HEK293 (cell line): ENCODE results near the gene RIMS4.

Experiments
- CTCF ChIP-seq: fragments of 450-650 bp; formaldehyde crosslinking; IDR thresholded peaks from 2 replicates; pipeline ENCODE4 v1.5.1; 2016; ENCODE audit warnings: missing biosample characterization, missing genetic modification characterization
- KLF7 ChIP-seq: fragments of 450-650 bp; formaldehyde crosslinking; IDR thresholded peaks from 2 replicates; pipeline ENCODE4 v1.5.1; 2016; ENCODE audit warnings: missing biosample characterization, missing genetic modification characterization, borderline replicate concordance
- KLF9 ChIP-seq: fragments of 450-650 bp; formaldehyde crosslinking; IDR thresholded peaks from 2 replicates; pipeline ENCODE4 v1.5.1; 2016; ENCODE audit warnings: missing biosample characterization, missing genetic modification characterization, low read depth
- YY1 ChIP-seq: fragments of 450-650 bp; formaldehyde crosslinking; IDR thresholded peaks from 2 replicates; pipeline ENCODE4 v1.5.1; 2018; ENCODE audit warnings: missing biosample characterization, missing genetic modification characterization
- ZBTB48 ChIP-seq: fragments of 450-650 bp; formaldehyde crosslinking; IDR thresholded peaks from 2 replicates; pipeline ENCODE4 v1.5.1; 2016; ENCODE audit warnings: missing biosample characterization, missing genetic modification characterization
- ZBTB7A ChIP-seq: fragments of 450-650 bp; formaldehyde crosslinking; IDR thresholded peaks from 2 replicates; pipeline ENCODE4 v1.5.1; 2016; ENCODE audit warnings: low read depth, missing biosample characterization, missing genetic modification characterization
- ZIC2 ChIP-seq: fragments of 450-650 bp; formaldehyde crosslinking; IDR thresholded peaks from 2 replicates; pipeline ENCODE4 v1.5.1; 2016; ENCODE audit warnings: missing biosample characterization, missing genetic modification characterization
- ZNF175 ChIP-seq: fragments of 450-650 bp; formaldehyde crosslinking; IDR thresholded peaks from 2 replicates; pipeline ENCODE4 v1.5.1; 2016; ENCODE audit warnings: missing biosample characterization, missing genetic modification characterization
- ZNF23 ChIP-seq: fragments of 450-650 bp; formaldehyde crosslinking; IDR thresholded peaks from 2 replicates; pipeline ENCODE4 v1.5.1; 2016; ENCODE audit warnings: missing biosample characterization, missing genetic modification characterization, borderline replicate concordance
- ZNF24 ChIP-seq: fragments of 450-650 bp; formaldehyde crosslinking; IDR thresholded peaks from 2 replicates; pipeline ENCODE4 v1.5.1; 2016; ENCODE audit warnings: missing biosample characterization, missing genetic modification characterization
- ZNF324 ChIP-seq: fragments of 450-650 bp; formaldehyde crosslinking; IDR thresholded peaks from 2 replicates; pipeline ENCODE4 v1.5.1; 2016; ENCODE audit warnings: missing biosample characterization, missing genetic modification characterization
- ZNF707 ChIP-seq: fragments of 450-650 bp; formaldehyde crosslinking; IDR thresholded peaks from 2 replicates; pipeline ENCODE4 v1.5.1; 2016; ENCODE audit warnings: missing biosample characterization, missing genetic modification characterization
- ZNF768 ChIP-seq: fragments of 450-650 bp; formaldehyde crosslinking; IDR thresholded peaks from 2 replicates; pipeline ENCODE4 v1.5.1; 2018; ENCODE audit warnings: missing biosample characterization, mild to moderate bottlenecking, missing genetic modification characterization
- ZNF837 ChIP-seq: fragments of 450-650 bp; formaldehyde crosslinking; IDR thresholded peaks from 2 replicates; pipeline ENCODE4 v1.5.1; 2016; ENCODE audit warnings: missing biosample characterization, missing genetic modification characterization

- no peak for TF ChIP-seq ZNF707 (tag by site-specific recombination)
- no peak for TF ChIP-seq CTCF (tag by site-specific recombination)
- TF ChIP-seq ZIC2 (tag by site-specific recombination): no peak
- TF ChIP-seq ZBTB48 (tag by site-specific recombination): no peak
- TF ChIP-seq ZNF324 (tag by site-specific recombination): no peak
- no peak for TF ChIP-seq ZNF24 (tag by site-specific recombination)
- TF ChIP-seq YY1 (tag by site-specific recombination): no peak
- no peak for TF ChIP-seq ZBTB7A (tag by site-specific recombination)
- TF ChIP-seq ZNF768: no peak
- TF ChIP-seq ZNF23: no peak
- no peak for TF ChIP-seq ZNF175
- no peak for TF ChIP-seq KLF7 (tag by site-specific recombination)
- no peak for TF ChIP-seq ZNF837 (tag by site-specific recombination)
- TF ChIP-seq KLF9: no peak
Observed at GRCh38 chr20:44792796-44793195, 17.6 kb downstream of the RIMS4 start.
